ENCODE data around the gene GMDS.

DNA sequence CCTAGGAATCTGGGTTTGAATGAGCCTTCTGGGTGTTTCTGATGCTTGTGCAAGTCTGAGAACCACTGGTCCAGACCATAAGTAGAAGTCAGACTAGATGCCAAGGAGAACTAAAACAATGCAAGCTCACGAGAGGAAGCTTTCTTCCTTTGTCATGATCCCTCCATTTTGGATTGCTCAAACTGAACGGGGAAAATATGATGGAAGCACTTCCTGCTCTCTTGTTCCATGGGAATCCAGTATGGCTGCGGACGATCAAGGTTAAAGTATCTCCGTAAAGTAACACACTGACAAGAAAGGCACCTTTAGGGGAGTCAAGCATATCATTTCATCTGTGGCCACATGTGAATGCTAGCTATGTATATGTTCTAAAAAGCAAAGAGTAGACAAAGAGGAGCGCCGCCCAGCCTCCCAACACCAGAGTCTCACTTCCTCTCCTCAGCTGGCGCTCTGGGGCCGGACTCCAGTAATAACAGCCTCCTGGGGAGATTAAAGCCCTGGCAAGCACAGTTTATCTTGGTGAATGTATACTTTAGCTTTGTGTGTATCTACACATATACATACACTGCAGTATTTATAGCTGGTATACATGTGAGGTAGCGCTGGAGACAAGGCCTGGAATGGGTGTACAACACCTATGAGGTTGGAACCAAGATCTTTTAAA, 547.6 kb downstream of the GMDS start:
- TF ChIP-seq, protein P1, sequence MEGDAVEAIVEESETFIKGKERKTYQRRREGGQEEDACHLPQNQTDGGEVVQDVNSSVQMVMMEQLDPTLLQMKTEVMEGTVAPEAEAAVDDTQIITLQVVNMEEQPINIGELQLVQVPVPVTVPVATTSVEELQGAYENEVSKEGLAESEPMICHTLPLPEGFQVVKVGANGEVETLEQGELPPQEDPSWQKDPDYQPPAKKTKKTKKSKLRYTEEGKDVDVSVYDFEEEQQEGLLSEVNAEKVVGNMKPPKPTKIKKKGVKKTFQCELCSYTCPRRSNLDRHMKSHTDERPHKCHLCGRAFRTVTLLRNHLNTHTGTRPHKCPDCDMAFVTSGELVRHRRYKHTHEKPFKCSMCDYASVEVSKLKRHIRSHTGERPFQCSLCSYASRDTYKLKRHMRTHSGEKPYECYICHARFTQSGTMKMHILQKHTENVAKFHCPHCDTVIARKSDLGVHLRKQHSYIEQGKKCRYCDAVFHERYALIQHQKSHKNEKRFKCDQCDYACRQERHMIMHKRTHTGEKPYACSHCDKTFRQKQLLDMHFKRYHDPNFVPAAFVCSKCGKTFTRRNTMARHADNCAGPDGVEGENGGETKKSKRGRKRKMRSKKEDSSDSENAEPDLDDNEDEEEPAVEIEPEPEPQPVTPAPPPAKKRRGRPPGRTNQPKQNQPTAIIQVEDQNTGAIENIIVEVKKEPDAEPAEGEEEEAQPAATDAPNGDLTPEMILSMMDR (IDR thresholded peaks at IDR 0.05; ENCODE audit: low read depth, low read length): no peak
- no peak for TF ChIP-seq EZH2phosphoT487 (IDR thresholded peaks at IDR 0.05; ENCODE audit: low read depth)

Data from OCI-LY3 (cell line).